GM18907 (cell line): ENCODE results near the gene GDF2.

Source experiments
- ATAC-seq: cut with Tn5 transposase; IDR thresholded peaks from one replicate; pipeline ENCODE4 v1.9.1; 2021; ENCODE audit warnings: mild to moderate bottlenecking, moderate library complexity; ENCODE audit not compliant: unreplicated experiment

GDF2 gene

GRCh38 chr10:47311193-47311931 lies 10.9 kb upstream of the GDF2 start:
- ATAC-seq: no peak

- peak; percentile 75 for ATAC-seq
Measured at GRCh38 chr10:47311932-47312662, 10.2 kb upstream of the GDF2 start.

GRCh38 chr10:47312663-47312995 lies 9.6 kb upstream of the GDF2 start:
- no peak for ATAC-seq

- no peak for ATAC-seq
Measured at GRCh38 chr10:47314416-47314970, 7.8 kb upstream of the GDF2 start.

GRCh38 chr10:47315421-47315820 lies 6.8 kb upstream of the GDF2 start:
- ATAC-seq: no peak

- no peak for ATAC-seq
Measured at GRCh38 chr10:47316131-47316530, 6.1 kb upstream of the GDF2 start.

- no peak for ATAC-seq
Measured at GRCh38 chr10:47317251-47317650, 5.0 kb upstream of the GDF2 start.

- ATAC-seq: no peak
Measured at GRCh38 chr10:47318706-47319105, 3.5 kb upstream of the GDF2 start.

- no peak for ATAC-seq
Measured at GRCh38 chr10:47319784-47320183, 2.5 kb upstream of the GDF2 start.

GRCh38 chr10:47320812-47321211 lies 1.4 kb upstream of the GDF2 start:
- ATAC-seq: no peak

GRCh38 chr10:47321521-47322195 lies 596 bp upstream of the GDF2 start:
- no peak for ATAC-seq

GRCh38 chr10:47323087-47323486 lies 833 bp downstream of the GDF2 start:
- ATAC-seq: no peak

GRCh38 chr10:47323636-47324296 lies 1.5 kb downstream of the GDF2 start:
- ATAC-seq: no peak

- no peak for ATAC-seq
Measured at GRCh38 chr10:47325303-47326291, 3.3 kb downstream of the GDF2 start.

GRCh38 chr10:47326306-47326926 lies 4.2 kb downstream of the GDF2 start:
- ATAC-seq: no peak

GRCh38 chr10:47326927-47327330 lies 4.7 kb downstream of the GDF2 start:
- ATAC-seq: no peak

- ATAC-seq: no peak
Measured at GRCh38 chr10:47329855-47330254, 7.6 kb downstream of the GDF2 start.

- ATAC-seq: no peak
Measured at GRCh38 chr10:47330366-47330765, 8.1 kb downstream of the GDF2 start.

- ATAC-seq: no peak
Measured at GRCh38 chr10:47330804-47331203, 8.6 kb downstream of the GDF2 start.

GRCh38 chr10:47331491-47331890 lies 9.2 kb downstream of the GDF2 start:
- no peak for ATAC-seq
